ENCODE data around the gene TIE1.
A peak's percentile ranks its signal among the peaks of the same experiment; 100 is the strongest.

TIE1 gene

GRCh38 chr1:43282220-43283195 lies 18.3 kb upstream of the TIE1 start:
- H3K36me3 ChIP-seq (ENCODE audit: control insufficient read depth in 1 of 2, insufficient read depth in 2 of 2, low read length in 2 of 2) = peaks cover 0 to 7% of the 10 kb centered on the region in 2 donors
- H3K4me3 ChIP-seq (ENCODE audit: low read depth in 1 of 2, low read length in 2 of 2) = no peak overlapping the region
- H3K27me3 ChIP-seq (ENCODE audit: control insufficient read depth in 1 of 2, insufficient read depth in 2 of 2, low read length in 2 of 2) = no peaks in the 10 kb centered on the region
- H3K4me1 ChIP-seq (ENCODE audit: control insufficient read depth in 1 of 2, insufficient read depth in 2 of 2, low read length in 2 of 2) = peaks cover 22 to 35% of the 10 kb centered on the region in 2 donors
- no peak overlapping the region for H3K27ac ChIP-seq (ENCODE audit: low read depth, low read length)
- H3K9ac ChIP-seq (ENCODE audit: low read depth in 1 of 2, low read length in 2 of 2) = no peak overlapping the region
- H3K9me3 ChIP-seq (ENCODE audit: control insufficient read depth in 1 of 2, low read length in 2 of 2) = no peaks in the 10 kb centered on the region

- H3K9ac ChIP-seq (ENCODE audit: low read depth in 1 of 2, low read length in 2 of 2) = peak overlapping the region; percentile 96 to 99
- peak overlapping the region; percentile 67 to 80 for H3K4me3 ChIP-seq (ENCODE audit: low read depth in 1 of 2, low read length in 2 of 2)
- H3K4me1 ChIP-seq (ENCODE audit: control insufficient read depth in 1 of 2, insufficient read depth in 2 of 2, low read length in 2 of 2) = peaks cover 27 to 28% of the 10 kb centered on the region in 2 donors
- H3K9me3 ChIP-seq (ENCODE audit: control insufficient read depth in 1 of 2, low read length in 2 of 2) = no peaks in the 10 kb centered on the region
- peaks cover 0 to 7% of the 10 kb centered on the region in 2 donors for H3K36me3 ChIP-seq (ENCODE audit: control insufficient read depth in 1 of 2, insufficient read depth in 2 of 2, low read length in 2 of 2)
- no peaks in the 10 kb centered on the region for H3K27me3 ChIP-seq (ENCODE audit: control insufficient read depth in 1 of 2, insufficient read depth in 2 of 2, low read length in 2 of 2)
- H3K27ac ChIP-seq (ENCODE audit: low read depth, low read length) = peak overlapping the region; percentile 86
Observed at GRCh38 chr1:43284065-43284464, 16.7 kb upstream of the TIE1 start.

- Histone ChIP-seq H3K4me1 (ENCODE audit: control insufficient read depth in 1 of 2, insufficient read depth in 2 of 2, low read length in 2 of 2) (peaks cover 23 to 27% of the 10 kb centered on the region in 2 donors), H3K36me3 (ENCODE audit: control insufficient read depth in 1 of 2, insufficient read depth in 2 of 2, low read length in 2 of 2) (peaks cover 0 to 7% of the 10 kb centered on the region in 2 donors), H3K27me3 (ENCODE audit: control insufficient read depth in 1 of 2, insufficient read depth in 2 of 2, low read length in 2 of 2) (no peaks in the 10 kb centered on the region), H3K9ac (ENCODE audit: low read depth in 1 of 2, low read length in 2 of 2) (peak overlapping the region; percentile 96 to 99), H3K27ac (ENCODE audit: low read depth, low read length) (peak overlapping the region; percentile 86), H3K4me3 (ENCODE audit: low read depth in 1 of 2, low read length in 2 of 2) (peak overlapping the region; percentile 67 to 80), H3K9me3 (ENCODE audit: control insufficient read depth in 1 of 2, low read length in 2 of 2) (no peaks in the 10 kb centered on the region)
Observed at GRCh38 chr1:43284546-43285110, 16.2 kb upstream of the TIE1 start.

GRCh38 chr1:43285269-43285990 lies 15.4 kb upstream of the TIE1 start, which contains the start of gene C1orf210:
TSS of gene C1orf210 (minus strand) at chr1:43285581. CDS start at chr1:43283270, 2,311 bp downstream.
- Histone ChIP-seq H3K9ac (ENCODE audit: low read depth in 1 of 2, low read length in 2 of 2) (peak within 1 kb of the TSS; percentile 96 to 99), H3K4me3 (ENCODE audit: low read depth in 1 of 2, low read length in 2 of 2) (peak within 1 kb of the TSS; percentile 67 to 80), H3K27me3 (ENCODE audit: control insufficient read depth in 1 of 2, insufficient read depth in 2 of 2, low read length in 2 of 2) (no peaks in the 10 kb centered on the region), H3K36me3 (ENCODE audit: control insufficient read depth in 1 of 2, insufficient read depth in 2 of 2, low read length in 2 of 2) (peaks cover 0 to 7% of the 10 kb centered on the region in 2 donors), H3K9me3 (ENCODE audit: control insufficient read depth in 1 of 2, low read length in 2 of 2) (no peaks in the 10 kb centered on the region), H3K4me1 (ENCODE audit: control insufficient read depth in 1 of 2, insufficient read depth in 2 of 2, low read length in 2 of 2) (peaks cover 19 to 30% of the 10 kb centered on the region in 2 donors), H3K27ac (ENCODE audit: low read depth, low read length) (peak within 1 kb of the TSS; percentile 86)

GRCh38 chr1:43286115-43286514 lies 14.7 kb upstream of the TIE1 start:
- Histone ChIP-seq H3K4me1 (ENCODE audit: control insufficient read depth in 1 of 2, insufficient read depth in 2 of 2, low read length in 2 of 2) (peaks cover 20 to 35% of the 10 kb centered on the region in 2 donors), H3K9me3 (ENCODE audit: control insufficient read depth in 1 of 2, low read length in 2 of 2) (no peaks in the 10 kb centered on the region), H3K27me3 (ENCODE audit: control insufficient read depth in 1 of 2, insufficient read depth in 2 of 2, low read length in 2 of 2) (no peaks in the 10 kb centered on the region), H3K27ac (ENCODE audit: low read depth, low read length) (peak overlapping the region; percentile 86), H3K4me3 (ENCODE audit: low read depth in 1 of 2, low read length in 2 of 2) (peak overlapping the region; percentile 48 to 67), H3K9ac (ENCODE audit: low read depth in 1 of 2, low read length in 2 of 2) (peak overlapping the region; percentile 96 to 99), H3K36me3 (ENCODE audit: control insufficient read depth in 1 of 2, insufficient read depth in 2 of 2, low read length in 2 of 2) (peaks cover 0 to 7% of the 10 kb centered on the region in 2 donors)

- Histone ChIP-seq H3K27me3 (ENCODE audit: control insufficient read depth in 1 of 2, insufficient read depth in 2 of 2, low read length in 2 of 2) (no peaks in the 10 kb centered on the region), H3K4me1 (ENCODE audit: control insufficient read depth in 1 of 2, insufficient read depth in 2 of 2, low read length in 2 of 2) (peaks cover 20 to 35% of the 10 kb centered on the region in 2 donors), H3K27ac (ENCODE audit: low read depth, low read length) (no peak overlapping the region), H3K36me3 (ENCODE audit: control insufficient read depth in 1 of 2, insufficient read depth in 2 of 2, low read length in 2 of 2) (peaks cover 0 to 7% of the 10 kb centered on the region in 2 donors), H3K4me3 (ENCODE audit: low read depth in 1 of 2, low read length in 2 of 2) (peak overlapping the region in 1 of 2 donors; percentile 67), H3K9me3 (ENCODE audit: control insufficient read depth in 1 of 2, low read length in 2 of 2) (no peaks in the 10 kb centered on the region), H3K9ac (ENCODE audit: low read depth in 1 of 2, low read length in 2 of 2) (peak overlapping the region; percentile 96 to 99)
Observed at GRCh38 chr1:43286533-43286932, 14.2 kb upstream of the TIE1 start.

- Histone ChIP-seq H3K36me3 (ENCODE audit: control insufficient read depth in 1 of 2, insufficient read depth in 2 of 2, low read length in 2 of 2) (no peaks in the 10 kb centered on the region), H3K27me3 (ENCODE audit: control insufficient read depth in 1 of 2, insufficient read depth in 2 of 2, low read length in 2 of 2) (no peaks in the 10 kb centered on the region), H3K4me3 (ENCODE audit: low read depth in 1 of 2, low read length in 2 of 2) (no peak overlapping the region), H3K27ac (ENCODE audit: low read depth, low read length) (no peak overlapping the region), H3K9ac (ENCODE audit: low read depth in 1 of 2, low read length in 2 of 2) (no peak overlapping the region), H3K9me3 (ENCODE audit: control insufficient read depth in 1 of 2, low read length in 2 of 2) (no peaks in the 10 kb centered on the region), H3K4me1 (ENCODE audit: control insufficient read depth in 1 of 2, insufficient read depth in 2 of 2, low read length in 2 of 2) (peaks cover 25 to 36% of the 10 kb centered on the region in 2 donors)
Observed at GRCh38 chr1:43288058-43288784, 12.6 kb upstream of the TIE1 start.

- Histone ChIP-seq H3K27ac (ENCODE audit: low read depth, low read length) (no peak overlapping the region), H3K4me3 (ENCODE audit: low read depth in 1 of 2, low read length in 2 of 2) (no peak overlapping the region), H3K36me3 (ENCODE audit: control insufficient read depth in 1 of 2, insufficient read depth in 2 of 2, low read length in 2 of 2) (no peaks in the 10 kb centered on the region), H3K4me1 (ENCODE audit: control insufficient read depth in 1 of 2, insufficient read depth in 2 of 2, low read length in 2 of 2) (peaks cover 28 to 38% of the 10 kb centered on the region in 2 donors), H3K9ac (ENCODE audit: low read depth in 1 of 2, low read length in 2 of 2) (no peak overlapping the region), H3K9me3 (ENCODE audit: control insufficient read depth in 1 of 2, low read length in 2 of 2) (no peaks in the 10 kb centered on the region), H3K27me3 (ENCODE audit: control insufficient read depth in 1 of 2, insufficient read depth in 2 of 2, low read length in 2 of 2) (no peaks in the 10 kb centered on the region)
Observed at GRCh38 chr1:43288785-43289706, 11.7 kb upstream of the TIE1 start.

GRCh38 chr1:43292216-43292615 lies 8.6 kb upstream of the TIE1 start:
- H3K27me3 ChIP-seq (ENCODE audit: control insufficient read depth in 1 of 2, insufficient read depth in 2 of 2, low read length in 2 of 2) = no peaks in the 10 kb centered on the region
- H3K9me3 ChIP-seq (ENCODE audit: control insufficient read depth in 1 of 2, low read length in 2 of 2) = no peaks in the 10 kb centered on the region
- H3K4me3 ChIP-seq (ENCODE audit: low read depth in 1 of 2, low read length in 2 of 2) = no peak overlapping the region
- H3K4me1 ChIP-seq (ENCODE audit: control insufficient read depth in 1 of 2, insufficient read depth in 2 of 2, low read length in 2 of 2) = peaks cover 35 to 50% of the 10 kb centered on the region in 2 donors
- H3K9ac ChIP-seq (ENCODE audit: low read depth in 1 of 2, low read length in 2 of 2) = no peak overlapping the region
- no peak overlapping the region for H3K27ac ChIP-seq (ENCODE audit: low read depth, low read length)
- H3K36me3 ChIP-seq (ENCODE audit: control insufficient read depth in 1 of 2, insufficient read depth in 2 of 2, low read length in 2 of 2) = no peaks in the 10 kb centered on the region

Measured in duodenal mucosa (tissue), 2 donors.